Cardiac muscle cell (in vitro differentiated cells and primary cell): ENCODE data around the gene AJAP1. TPM values are rescaled to one million over a fixed set of nuclear protein-coding genes. Genes with fewer than 3 reads are reported as not detected.

Experiments used
- DNase-seq, 2 donors: peaks; one replicate each; pipeline versions ENCODE4 v3.0.0 to v3.0.0-alpha.2; 2010 to 2017; ENCODE audit warnings: low read depth in 1 of 2, low spot score in 1 of 2
- H3K27ac ChIP-seq: fragments of 200-600 bp; sonication (generic); 2 replicates; pipeline ENCODE4 v1.5.1; 2016
- H3K27me3 ChIP-seq: fragments of 200-600 bp; sonication (generic); 2 replicates; pipeline ENCODE4 v1.6.0; 2016; ENCODE audit warnings: control low read depth
- H3K36me3 ChIP-seq: fragments of 200-600 bp; sonication (generic); 2 replicates; pipeline ENCODE4 v1.5.1; 2016; ENCODE audit warnings: control low read depth
- H3K4me1 ChIP-seq: fragments of 200-600 bp; sonication (generic); 2 replicates; pipeline ENCODE4 v1.8.1; 2017; ENCODE audit warnings: low read depth, mild to moderate bottlenecking, mixed run types
- H3K4me3 ChIP-seq: fragments of 200-600 bp; sonication (generic); 2 replicates; pipeline ENCODE4 v1.5.1; 2016; ENCODE audit warnings: mild to moderate bottlenecking
- H3K9me3 ChIP-seq: fragments of 200-600 bp; sonication (generic); 2 replicates; pipeline ENCODE4 v1.5.1; 2017; ENCODE audit warnings: low read depth, mild to moderate bottlenecking, control low read depth
- polyA plus RNA-seq: library from polyadenylated mRNA; unstranded; fragments of >200 nt; fragmentation: Nextera tagmentation; extraction: Ambion mirVana; gene quantifications from 2 replicates; pipeline ENCODE4 v1.2.1, GENCODE V29; 2016
- total RNA-seq: library from RNA; depleted of rRNA; stranded (reverse); fragments of >200 nt; gene quantifications from 2 replicates; pipeline ENCODE4 v1.2.3, GENCODE V29; 2016
- TF ChIP-seq, protein P1 (sequence below): IDR thresholded peaks from 2 replicates; pipeline ENCODE4 v1.5.1; 2012; ENCODE audit warnings: low read depth, mild to moderate bottlenecking, low read length

AJAP1 gene
- total and polyA plus RNA-seq, 2 experiments from 2014 or later: not detected

- Histone ChIP-seq H3K9me3 (no peaks in the 10 kb centered on the region), H3K27me3 (no peaks in the 10 kb centered on the region), H3K4me3 (no peak overlapping the region), H3K4me1 (no peaks in the 10 kb centered on the region), H3K27ac (no peak overlapping the region), H3K36me3 (no peaks in the 10 kb centered on the region)
- TF ChIP-seq, protein P1, sequence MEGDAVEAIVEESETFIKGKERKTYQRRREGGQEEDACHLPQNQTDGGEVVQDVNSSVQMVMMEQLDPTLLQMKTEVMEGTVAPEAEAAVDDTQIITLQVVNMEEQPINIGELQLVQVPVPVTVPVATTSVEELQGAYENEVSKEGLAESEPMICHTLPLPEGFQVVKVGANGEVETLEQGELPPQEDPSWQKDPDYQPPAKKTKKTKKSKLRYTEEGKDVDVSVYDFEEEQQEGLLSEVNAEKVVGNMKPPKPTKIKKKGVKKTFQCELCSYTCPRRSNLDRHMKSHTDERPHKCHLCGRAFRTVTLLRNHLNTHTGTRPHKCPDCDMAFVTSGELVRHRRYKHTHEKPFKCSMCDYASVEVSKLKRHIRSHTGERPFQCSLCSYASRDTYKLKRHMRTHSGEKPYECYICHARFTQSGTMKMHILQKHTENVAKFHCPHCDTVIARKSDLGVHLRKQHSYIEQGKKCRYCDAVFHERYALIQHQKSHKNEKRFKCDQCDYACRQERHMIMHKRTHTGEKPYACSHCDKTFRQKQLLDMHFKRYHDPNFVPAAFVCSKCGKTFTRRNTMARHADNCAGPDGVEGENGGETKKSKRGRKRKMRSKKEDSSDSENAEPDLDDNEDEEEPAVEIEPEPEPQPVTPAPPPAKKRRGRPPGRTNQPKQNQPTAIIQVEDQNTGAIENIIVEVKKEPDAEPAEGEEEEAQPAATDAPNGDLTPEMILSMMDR: no peak
- DNase-seq: peak in 1 of 2 donors; percentile 8
Observed at GRCh38 chr1:4750177-4750576, 95.8 kb downstream of the AJAP1 start.

- H3K4me3 ChIP-seq: no peak overlapping the region
- DNase-seq: no peak
Observed at GRCh38 chr1:4752059-4752458, 97.7 kb downstream of the AJAP1 start.

DNA sequence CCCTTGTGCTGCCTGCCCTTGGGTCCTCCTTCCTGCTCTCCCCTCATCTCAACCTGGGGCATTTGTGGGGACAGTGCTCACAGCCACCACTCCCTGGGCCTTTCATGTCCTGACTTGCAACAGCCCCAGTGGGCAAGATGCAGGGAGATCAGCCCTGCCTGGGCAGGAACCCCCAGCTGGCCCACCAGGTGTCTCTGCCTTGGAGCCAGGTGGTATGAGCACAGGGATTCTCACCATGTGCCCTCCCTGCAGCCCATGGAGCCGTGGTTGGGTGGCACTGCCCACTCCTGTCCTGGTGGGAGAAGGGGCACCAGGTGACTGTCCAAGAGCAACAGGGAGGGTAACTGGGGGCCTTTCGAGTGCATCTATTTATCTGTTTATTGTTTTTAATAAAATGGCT lies 100.4 kb downstream of the AJAP1 start:
- H3K27ac ChIP-seq: no peak overlapping the region
- no peaks in the 10 kb centered on the region for H3K27me3 ChIP-seq
- DNase-seq: no peak
- no peaks in the 10 kb centered on the region for H3K4me1 ChIP-seq
- no peaks in the 10 kb centered on the region for H3K36me3 ChIP-seq
- H3K9me3 ChIP-seq: no peaks in the 10 kb centered on the region
- TF ChIP-seq, protein P1: no peak
- H3K4me3 ChIP-seq: no peak overlapping the region

More at GRCh38 chr1:4752059-4752458, 97.7 kb downstream of the AJAP1 start:
- TF ChIP-seq, protein P1: no peak
- Histone ChIP-seq H3K36me3 (no peaks in the 10 kb centered on the region), H3K9me3 (no peaks in the 10 kb centered on the region), H3K27ac (no peak overlapping the region), H3K4me1 (no peaks in the 10 kb centered on the region), H3K27me3 (no peaks in the 10 kb centered on the region)

DNA sequence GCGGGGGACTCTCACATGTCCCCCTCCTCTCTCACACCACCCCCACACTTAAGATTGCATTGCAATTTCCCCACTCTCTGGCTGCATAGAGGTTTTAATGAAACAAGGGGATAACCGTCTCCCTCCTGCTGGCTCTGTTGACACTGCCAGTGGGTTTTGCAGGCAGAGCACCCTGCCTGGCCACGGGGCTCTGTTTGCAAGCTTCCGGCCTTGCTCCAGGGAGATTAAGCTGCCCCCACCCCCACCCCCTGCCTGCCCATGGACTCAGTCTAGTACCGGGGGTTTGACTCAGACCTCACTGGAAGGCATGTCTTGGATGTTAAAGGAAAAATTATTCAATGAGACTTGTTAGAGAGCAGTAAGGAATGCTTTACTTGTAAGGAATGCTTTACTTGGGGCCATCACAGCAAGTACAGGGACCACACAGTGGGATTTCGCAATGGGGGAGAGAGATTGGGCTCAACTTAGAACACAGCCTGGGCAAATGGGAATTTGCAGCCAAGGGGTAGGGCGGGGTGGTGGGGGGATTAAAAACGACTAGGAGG lies 101.0 kb downstream of the AJAP1 start:
- peak in 1 of 2 donors; percentile 49 for DNase-seq
- Histone ChIP-seq H3K4me3 (no peak overlapping the region), H3K4me1 (no peaks in the 10 kb centered on the region), H3K27ac (no peak overlapping the region), H3K9me3 (no peaks in the 10 kb centered on the region), H3K27me3 (no peaks in the 10 kb centered on the region), H3K36me3 (no peaks in the 10 kb centered on the region)
- TF ChIP-seq, protein P1: no peak

DNA sequence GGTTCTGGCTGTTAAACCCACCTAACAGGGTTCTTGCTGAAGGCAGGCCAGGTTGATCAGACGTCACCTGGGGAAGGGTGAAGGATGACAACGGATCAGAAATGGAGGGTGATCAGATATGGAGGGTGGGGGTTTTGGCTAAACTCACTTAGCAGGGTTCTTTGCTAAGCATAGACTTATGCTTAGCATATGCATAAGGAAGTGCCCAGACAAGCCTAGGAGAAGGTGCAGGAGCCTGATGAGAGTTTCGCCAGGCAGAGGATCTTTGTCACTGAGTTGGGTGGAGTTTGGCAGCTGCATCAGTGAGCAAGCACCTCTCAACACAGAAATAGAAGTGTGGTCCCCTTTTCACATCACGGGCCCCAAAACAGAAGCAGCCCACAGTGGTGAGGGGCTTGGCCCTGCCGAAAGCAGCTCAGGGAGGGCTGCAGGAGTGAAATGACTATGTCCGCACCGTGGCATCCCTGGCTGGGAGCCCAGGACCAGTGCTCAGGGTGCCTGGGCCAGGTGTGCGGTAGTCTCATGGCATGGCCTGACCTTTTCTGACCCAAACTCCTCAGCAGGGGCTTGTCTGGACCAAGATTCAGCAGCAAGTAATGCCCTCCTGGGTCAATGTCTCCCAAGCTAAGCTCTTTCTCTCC lies 101.6 kb downstream of the AJAP1 start:
- no peak for DNase-seq
- Histone ChIP-seq H3K9me3 (no peaks in the 10 kb centered on the region), H3K27ac (no peak overlapping the region), H3K36me3 (no peaks in the 10 kb centered on the region), H3K4me3 (no peak overlapping the region), H3K27me3 (no peaks in the 10 kb centered on the region), H3K4me1 (no peaks in the 10 kb centered on the region)
- TF ChIP-seq, protein P1: no peak
